ENCODE results near the gene PCYT2.

DNA sequence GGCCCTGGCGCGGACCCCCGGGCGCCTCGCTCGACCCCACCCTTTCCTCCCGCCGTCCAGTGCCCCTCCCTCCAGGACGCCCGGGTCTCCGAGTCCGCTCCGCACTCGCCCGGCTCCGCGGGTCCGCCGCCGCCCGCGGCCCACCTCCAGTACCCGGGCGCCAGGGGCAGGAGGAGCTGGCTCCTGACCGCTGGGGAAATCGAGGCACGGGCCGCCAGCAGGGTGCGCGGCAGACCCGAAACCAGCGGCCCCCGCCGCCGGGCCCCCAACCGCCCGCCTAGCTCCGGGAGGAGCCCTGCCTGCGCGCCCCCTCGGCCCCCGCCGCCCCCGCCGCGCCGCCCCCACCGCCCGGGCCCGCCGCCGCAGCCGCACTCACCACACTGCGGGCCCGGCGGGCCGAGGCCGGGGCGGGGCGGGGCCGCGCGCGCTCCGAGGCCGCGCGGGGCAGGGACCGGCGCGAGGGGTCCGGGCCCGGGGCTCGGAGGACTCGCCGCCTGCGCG is 16.0 kb upstream of the PCYT2 start:
- TF ChIP-seq, protein P1, sequence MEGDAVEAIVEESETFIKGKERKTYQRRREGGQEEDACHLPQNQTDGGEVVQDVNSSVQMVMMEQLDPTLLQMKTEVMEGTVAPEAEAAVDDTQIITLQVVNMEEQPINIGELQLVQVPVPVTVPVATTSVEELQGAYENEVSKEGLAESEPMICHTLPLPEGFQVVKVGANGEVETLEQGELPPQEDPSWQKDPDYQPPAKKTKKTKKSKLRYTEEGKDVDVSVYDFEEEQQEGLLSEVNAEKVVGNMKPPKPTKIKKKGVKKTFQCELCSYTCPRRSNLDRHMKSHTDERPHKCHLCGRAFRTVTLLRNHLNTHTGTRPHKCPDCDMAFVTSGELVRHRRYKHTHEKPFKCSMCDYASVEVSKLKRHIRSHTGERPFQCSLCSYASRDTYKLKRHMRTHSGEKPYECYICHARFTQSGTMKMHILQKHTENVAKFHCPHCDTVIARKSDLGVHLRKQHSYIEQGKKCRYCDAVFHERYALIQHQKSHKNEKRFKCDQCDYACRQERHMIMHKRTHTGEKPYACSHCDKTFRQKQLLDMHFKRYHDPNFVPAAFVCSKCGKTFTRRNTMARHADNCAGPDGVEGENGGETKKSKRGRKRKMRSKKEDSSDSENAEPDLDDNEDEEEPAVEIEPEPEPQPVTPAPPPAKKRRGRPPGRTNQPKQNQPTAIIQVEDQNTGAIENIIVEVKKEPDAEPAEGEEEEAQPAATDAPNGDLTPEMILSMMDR (IDR thresholded peaks at IDR 0.05) = no peak
- no peak for TF ChIP-seq POLR2A (IDR thresholded peaks at IDR 0.05)
- no peak for TF ChIP-seq EP300 (IDR thresholded peaks at IDR 0.05)
